Left cardiac atrium (tissue), 4 donors: ENCODE results near the gene HSPA5. TPM values are rescaled to one million over a fixed set of nuclear protein-coding genes. Genes with fewer than 3 reads are reported as not detected.
"Not testable (repeated sequence)": the region's sequence is repeated elsewhere in the genome, so short reads cannot be mapped to it uniquely, and the experiment has no call there.

ENCODE experiments used
- ATAC-seq, 2 donors: fragments of 200-7000 bp; cut with Tn5 transposase; one replicate each; pipeline ENCODE4 v1.9.1; 2020; ENCODE audit warnings: mild to moderate bottlenecking in 2 of 2, moderate library complexity in 2 of 2
- DNase-seq: peaks from one replicate; pipeline ENCODE4 v3.0.0-alpha.2; 2020
- intact Hi-C, 2 donors: fragments of 100-400 bp; cut with DNase I; formaldehyde crosslinking; loops; one replicate each; pipeline versions ENCODE4 v1.14.1 to v1.15.1; 2022 to 2023
- total RNA-seq, 2 donors: library from RNA; stranded (reverse); fragmentation: NEBNext Ultra II Directional; extraction: Animal tissue kit (Norgen Biotek cat#: 25700); gene quantifications; one replicate each; pipeline ENCODE4 v1.2.1, GENCODE V29; 2021
- donor health status: DM: no; HTN: yes; CAD: no.
- donor health status: DM: no; HTN: yes; CAD: no; lungs with severe emphysema.
- donor health status: DM: yes; HTN: yes; CAD: no.
- donor health status: Dilated cardiomyopathy.

HSPA5 gene
- total RNA-seq, 2 donors from 2014 or later: 273 to 342 TPM

- intact Hi-C loops: no loop called here
- DNase-seq: no peak
- no peak for ATAC-seq
Observed at GRCh38 chr9:125202846-125203618, 38.1 kb downstream of the HSPA5 start.

GRCh38 chr9:125200216-125201047, 40.7 kb downstream of the HSPA5 start, which contains the start of gene RABEPK:
Gene RABEPK (plus strand): TSS chr9:125200542. CDS start chr9:125203014, 2,472 bp downstream.
- ATAC-seq: peak; percentile 100
- intact Hi-C loops: no loop called here
- peak; percentile 94 for DNase-seq

- intact Hi-C loops, DNase-seq, ATAC-seq: not testable (repeated sequence)
Observed at GRCh38 chr9:125195591-125195990, 45.6 kb downstream of the HSPA5 start.

- intact Hi-C loops, DNase-seq, ATAC-seq: not testable (repeated sequence)
Observed at GRCh38 chr9:125194466-125194865, 46.7 kb downstream of the HSPA5 start.

GRCh38 chr9:125190361-125190801, 50.8 kb downstream of the HSPA5 start:
- no peak for DNase-seq
- peak in 1 of 2 donors; percentile 3 for ATAC-seq
- intact Hi-C loops: no loop called here

GRCh38 chr9:125189361-125190289, 51.5 kb downstream of the HSPA5 start, which contains the start of gene PPP6C:
Gene PPP6C (minus strand): TSS chr9:125189803. CDS start chr9:125189718, 85 bp downstream.
- intact Hi-C loops: no loop called here
- peak; percentile 99 for DNase-seq
- peak; percentile 99 for ATAC-seq

GRCh38 chr9:125189011-125189360, 52.2 kb downstream of the HSPA5 start:
- no peak for DNase-seq
- intact Hi-C loops: no loop called here
- peak; percentile 21 to 30 for ATAC-seq

Other genes starting within 250 kb of the HSPA5 start
- gene SCAI, start 97.8 kb downstream of the HSPA5 start, total RNA-seq: 1 to 10 TPM; 5.6 to 5.8 TPM
- 10 to 100 TPM; 34.0 to 38.9 TPM for gene PPP6C, start 51.5 kb downstream of the HSPA5 start, total RNA-seq
- gene RABEPK, start 40.8 kb downstream of the HSPA5 start, total RNA-seq: 10 to 100 TPM in 1 of 2 donors, 1 to 10 TPM in 1; 8.3 to 10.0 TPM
- gene GAPVD1, start 20.5 kb upstream of the HSPA5 start, total RNA-seq: 10 to 100 TPM; 30.7 to 36.8 TPM